HG02610 (cell line): ENCODE data around the gene ATRAID.
A peak's percentile ranks its signal among the peaks of the same experiment; 100 is the strongest.

ENCODE experiments used
- ATAC-seq: cut with Tn5 transposase; IDR thresholded peaks from one replicate; pipeline ENCODE4 v1.9.1; 2021; ENCODE audit warnings: mild to moderate bottlenecking, moderate library complexity; ENCODE audit not compliant: unreplicated experiment

The ATRAID gene

GRCh38 chr2:27217173-27218121 lies 5.6 kb downstream of the ATRAID start, which contains the start of gene CAD:
Gene CAD, plus strand, starts transcription at chr2:27217369. Its CDS starts 183 bp downstream, at chr2:27217552.
- peak; percentile 76 for ATAC-seq

GRCh38 chr2:27218614-27219013 lies 6.8 kb downstream of the ATRAID start:
- no peak for ATAC-seq

- ATAC-seq: no peak
Observed at GRCh38 chr2:27219091-27219490, 7.2 kb downstream of the ATRAID start.

- no peak for ATAC-seq
Observed at GRCh38 chr2:27220091-27220490, 8.2 kb downstream of the ATRAID start.

GRCh38 chr2:27221166-27221565 lies 9.3 kb downstream of the ATRAID start:
- no peak for ATAC-seq

GRCh38 chr2:27222407-27222806 lies 10.6 kb downstream of the ATRAID start:
- no peak for ATAC-seq

- ATAC-seq: no peak
Observed at GRCh38 chr2:27223416-27223815, 11.6 kb downstream of the ATRAID start.

GRCh38 chr2:27225526-27225925 lies 13.7 kb downstream of the ATRAID start:
- ATAC-seq: no peak

- ATAC-seq: no peak
Observed at GRCh38 chr2:27227501-27227900, 15.7 kb downstream of the ATRAID start.

GRCh38 chr2:27231921-27232320 lies 20.1 kb downstream of the ATRAID start:
- no peak for ATAC-seq

- ATAC-seq: no peak
Observed at GRCh38 chr2:27233341-27233740, 21.5 kb downstream of the ATRAID start.

GRCh38 chr2:27236136-27236535 lies 24.3 kb downstream of the ATRAID start:
- no peak for ATAC-seq

GRCh38 chr2:27236626-27237025 lies 24.8 kb downstream of the ATRAID start:
- no peak for ATAC-seq

GRCh38 chr2:27237341-27237945 lies 25.6 kb downstream of the ATRAID start:
- ATAC-seq: no peak

GRCh38 chr2:27238976-27239375 lies 27.1 kb downstream of the ATRAID start:
- no peak for ATAC-seq

- no peak for ATAC-seq
Observed at GRCh38 chr2:27240406-27240805, 28.6 kb downstream of the ATRAID start.

- no peak for ATAC-seq
Observed at GRCh38 chr2:27241761-27242613, 30.1 kb downstream of the ATRAID start.

GRCh38 chr2:27242614-27242951 lies 30.7 kb downstream of the ATRAID start:
- no peak for ATAC-seq

- ATAC-seq: no peak
Observed at GRCh38 chr2:27243391-27244130, 31.7 kb downstream of the ATRAID start.

- ATAC-seq: no peak
Observed at GRCh38 chr2:27245116-27245515, 33.3 kb downstream of the ATRAID start.

- ATAC-seq: no peak
Observed at GRCh38 chr2:27245626-27246025, 33.8 kb downstream of the ATRAID start.
